Activated T-cell treated with anti-CD3 and anti-CD28 coated beads, Interleukin-2, amount 50 U/mL, for 72 hours (primary cell): ENCODE measurements around the gene ZNF485. TPM values are rescaled to one million over a fixed set of nuclear protein-coding genes. Genes with fewer than 3 reads are reported as not detected.
"Not testable (repeated sequence)": the region's sequence is repeated elsewhere in the genome, so short reads cannot be mapped to it uniquely, and the experiment has no call there.

ENCODE experiments used
- ATAC-seq, 2 donors: fragments of 150-1000 bp; cut with Tn5 transposase; replicated peaks in 1 of 2; 2 replicates each; pipeline ENCODE4 v1.10.0; 2021; ENCODE audit warnings: moderate library complexity in 2 of 2, mild to moderate bottlenecking in 1 of 2
- DNase-seq, 2 donors: peaks; one replicate each; pipeline ENCODE4 v3.0.0; 2021 to 2022; ENCODE audit warnings: mixed read lengths in 1 of 2
- H3K27ac Mint-ChIP-seq: one replicate; pipeline ENCODE4 v1.8.0; 2022; ENCODE audit warnings: mild to moderate bottlenecking, moderate library complexity, mixed read lengths
- H3K27me3 Mint-ChIP-seq: one replicate; pipeline ENCODE4 v1.8.0; 2022; ENCODE audit warnings: low read depth, mixed read lengths
- H3K36me3 Mint-ChIP-seq, 2 donors: one replicate each; pipeline ENCODE4 v1.8.0; 2022; ENCODE audit warnings: mixed read lengths in 2 of 2, mild to moderate bottlenecking in 1 of 2; ENCODE audit not compliant: insufficient read depth in 2 of 2
- H3K4me1 Mint-ChIP-seq: one replicate; pipeline ENCODE4 v1.8.0; 2022; ENCODE audit warnings: low read depth, mixed read lengths
- H3K4me3 Mint-ChIP-seq, 2 donors: one replicate each; pipeline ENCODE4 v1.8.0; 2022; ENCODE audit warnings: mild to moderate bottlenecking in 2 of 2, mixed read lengths in 2 of 2, moderate library complexity in 2 of 2
- H3K9me3 Mint-ChIP-seq, 2 donors: one replicate each; pipeline ENCODE4 v1.8.0; 2022; ENCODE audit warnings: mixed read lengths in 2 of 2
- total RNA-seq, 2 donors: library from RNA; stranded (reverse); gene quantifications; one replicate each; pipeline ENCODE4 v1.2.3, GENCODE V29; 2022

ZNF485 gene
- total RNA-seq, 2 donors from 2014 or later = 2.8 to 4.6 TPM

- Mint-ChIP-seq H3K4me3 (no peak overlapping the region), H3K27ac (no peak overlapping the region), H3K27me3 (no peaks in the 10 kb centered on the region), H3K4me1 (peaks cover 7% of the 10 kb centered on the region), H3K36me3 (peaks cover 29 to 70% of the 10 kb centered on the region in 2 donors), H3K9me3 (peaks cover 18 to 26% of the 10 kb centered on the region in 2 donors)
- DNase-seq = no peak
- ATAC-seq = no peak
These were observed 10.6 kb downstream of the ZNF485 start for GRCh38 chr10:43616697-43617370.

GRCh38 chr10:43619368-43619767, 13.1 kb downstream of the ZNF485 start:
- no peak for DNase-seq
- ATAC-seq = no peak
- Mint-ChIP-seq H3K4me3 (no peak overlapping the region), H3K4me1 (peaks cover 18% of the 10 kb centered on the region), H3K9me3 (peaks cover 17 to 22% of the 10 kb centered on the region in 2 donors), H3K36me3 (peaks cover 27 to 56% of the 10 kb centered on the region in 2 donors), H3K27ac (no peak overlapping the region), H3K27me3 (no peaks in the 10 kb centered on the region)

- DNase-seq (no peak), ATAC-seq (no peak)
- Mint-ChIP-seq H3K4me1 (peaks cover 18% of the 10 kb centered on the region), H3K27ac (no peak overlapping the region), H3K9me3 (peaks cover 5 to 7% of the 10 kb centered on the region in 2 donors), H3K4me3 (peak overlapping the region in 1 of 2 donors; percentile 86), H3K27me3 (no peaks in the 10 kb centered on the region), H3K36me3 (peaks cover 5 to 30% of the 10 kb centered on the region in 2 donors)
These were observed 15.8 kb downstream of the ZNF485 start for GRCh38 chr10:43622038-43622437.

- peaks cover 4 to 10% of the 10 kb centered on the region in 2 donors for H3K9me3 Mint-ChIP-seq
- peaks cover 3 to 22% of the 10 kb centered on the region in 2 donors for H3K36me3 Mint-ChIP-seq
- no peaks in the 10 kb centered on the region for H3K27me3 Mint-ChIP-seq
- DNase-seq (no peak), ATAC-seq (peak in 1 of 2 donors; percentile 47)
- H3K4me3 Mint-ChIP-seq = peak overlapping the region; percentile 71 to 86
- peaks cover 18% of the 10 kb centered on the region for H3K4me1 Mint-ChIP-seq
- H3K27ac Mint-ChIP-seq = peak overlapping the region; percentile 67
These were observed 17.1 kb downstream of the ZNF485 start for GRCh38 chr10:43623351-43623750.

- H3K4me1 Mint-ChIP-seq = peaks cover 8% of the 10 kb centered on the region
- ATAC-seq (no peak), DNase-seq (no peak)
- H3K9me3 Mint-ChIP-seq = peaks cover 1 to 5% of the 10 kb centered on the region in 2 donors
- no peak overlapping the region for H3K27ac Mint-ChIP-seq
- H3K36me3 Mint-ChIP-seq = peaks cover 3 to 7% of the 10 kb centered on the region in 2 donors
- H3K27me3 Mint-ChIP-seq = no peaks in the 10 kb centered on the region
- no peak overlapping the region for H3K4me3 Mint-ChIP-seq
These were observed 21.7 kb downstream of the ZNF485 start for GRCh38 chr10:43627942-43628341.

DNA sequence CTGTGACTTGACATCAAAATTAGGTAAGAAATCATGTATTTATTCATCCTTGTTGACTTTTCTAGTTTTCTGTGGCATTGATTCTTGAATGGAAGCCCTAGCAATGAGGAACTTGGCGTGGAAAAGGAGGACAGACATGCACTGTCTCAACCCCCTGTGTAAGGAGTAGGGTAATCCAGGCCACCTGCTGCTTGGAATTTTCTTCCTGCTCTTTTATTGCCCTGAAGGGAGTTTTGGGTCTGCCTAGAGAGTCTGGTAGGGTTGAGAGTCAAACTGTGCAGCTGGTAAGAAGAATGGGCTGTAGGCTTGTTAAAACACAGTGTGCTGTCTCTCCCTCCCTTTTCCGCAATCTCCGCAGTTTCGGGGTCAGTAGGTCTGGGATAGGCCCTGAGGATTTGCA, 22.7 kb downstream of the ZNF485 start:
- no peak for ATAC-seq
- H3K27me3 Mint-ChIP-seq = no peaks in the 10 kb centered on the region
- H3K36me3 Mint-ChIP-seq = peaks cover 0 to 4% of the 10 kb centered on the region in 2 donors
- H3K4me1 Mint-ChIP-seq = no peaks in the 10 kb centered on the region
- no peak overlapping the region for H3K4me3 Mint-ChIP-seq
- DNase-seq = no peak
- no peak overlapping the region for H3K27ac Mint-ChIP-seq
- H3K9me3 Mint-ChIP-seq = peaks cover 3 to 8% of the 10 kb centered on the region in 2 donors

DNA sequence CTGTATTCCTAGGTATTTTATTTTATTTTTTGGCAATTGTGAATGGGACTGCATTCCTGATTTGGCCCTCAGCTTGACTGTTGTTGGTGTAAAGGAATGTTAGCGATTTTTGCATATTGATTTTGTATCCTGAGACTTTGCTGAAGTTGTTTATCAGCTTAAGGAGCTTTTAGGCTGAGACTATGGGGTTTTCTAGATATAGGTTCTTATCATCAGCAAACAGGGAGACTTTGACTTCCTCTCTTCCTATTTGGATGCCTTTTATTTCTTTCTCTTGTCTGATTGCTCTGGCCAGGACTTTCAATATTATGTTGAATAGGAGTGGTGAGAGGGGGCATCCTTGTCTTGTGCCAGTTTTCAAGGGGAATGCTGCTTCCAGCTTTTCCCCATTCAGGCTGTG, 29.6 kb downstream of the ZNF485 start:
- H3K4me3 Mint-ChIP-seq, DNase-seq, H3K27me3 Mint-ChIP-seq, H3K27ac Mint-ChIP-seq, ATAC-seq, H3K4me1 Mint-ChIP-seq: not testable (repeated sequence)
- H3K36me3 Mint-ChIP-seq = peaks cover 4 to 13% of the 10 kb centered on the region in 2 donors
- peaks cover 22% of the 10 kb centered on the region in 2 donors for H3K9me3 Mint-ChIP-seq

DNA sequence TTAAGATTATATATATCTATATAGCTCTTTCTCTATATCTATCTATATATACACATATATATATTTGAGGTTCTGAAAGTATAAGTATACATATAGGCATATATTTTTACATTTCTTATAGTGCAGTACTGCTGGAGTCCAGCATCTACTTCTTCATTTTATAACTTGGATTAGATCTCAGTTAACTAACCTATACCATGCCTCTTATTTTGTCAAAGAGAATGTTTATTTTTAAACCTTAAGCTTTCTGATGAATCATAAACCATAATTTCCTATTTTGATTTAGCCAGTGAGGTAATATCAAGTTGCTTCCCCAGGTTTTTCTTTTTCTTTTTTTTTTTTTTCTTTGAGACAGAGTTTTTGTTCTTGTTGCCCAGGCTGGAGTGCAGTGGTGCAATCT, 34.4 kb downstream of the ZNF485 start:
- Mint-ChIP-seq H3K9me3 (peaks cover 18 to 29% of the 10 kb centered on the region in 2 donors), H3K4me1 (no peaks in the 10 kb centered on the region), H3K27me3 (no peaks in the 10 kb centered on the region), H3K36me3 (peaks cover 22 to 28% of the 10 kb centered on the region in 2 donors), H3K4me3 (no peak overlapping the region), H3K27ac (no peak overlapping the region)
- ATAC-seq (no peak), DNase-seq (no peak)

DNA sequence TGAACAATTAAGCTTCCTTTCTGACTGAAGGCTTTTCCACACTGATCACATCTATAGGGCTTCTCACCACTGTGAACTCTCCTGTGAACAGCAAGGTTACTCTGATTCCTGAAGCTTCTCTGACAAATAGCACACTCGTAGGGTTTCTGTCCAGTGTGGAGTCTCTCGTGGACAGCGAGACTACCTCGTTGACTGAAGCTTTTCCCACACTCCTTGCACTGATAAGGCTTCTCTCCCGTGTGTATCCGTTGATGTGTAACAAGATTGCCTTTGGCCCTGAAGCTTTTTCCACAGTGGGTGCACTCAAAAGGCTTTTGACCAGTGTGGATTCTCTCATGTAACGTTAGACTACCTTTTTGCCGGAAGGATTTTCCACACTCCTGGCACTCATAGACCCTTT, 38.0 kb downstream of the ZNF485 start:
- Mint-ChIP-seq H3K4me1 (peaks cover 5% of the 10 kb centered on the region), H3K27ac (no peak overlapping the region), H3K27me3 (no peaks in the 10 kb centered on the region), H3K36me3 (peaks cover 38 to 48% of the 10 kb centered on the region in 2 donors), H3K4me3 (no peak overlapping the region), H3K9me3 (peaks cover 19 to 31% of the 10 kb centered on the region in 2 donors)
- DNase-seq (no peak), ATAC-seq (no peak)

DNA sequence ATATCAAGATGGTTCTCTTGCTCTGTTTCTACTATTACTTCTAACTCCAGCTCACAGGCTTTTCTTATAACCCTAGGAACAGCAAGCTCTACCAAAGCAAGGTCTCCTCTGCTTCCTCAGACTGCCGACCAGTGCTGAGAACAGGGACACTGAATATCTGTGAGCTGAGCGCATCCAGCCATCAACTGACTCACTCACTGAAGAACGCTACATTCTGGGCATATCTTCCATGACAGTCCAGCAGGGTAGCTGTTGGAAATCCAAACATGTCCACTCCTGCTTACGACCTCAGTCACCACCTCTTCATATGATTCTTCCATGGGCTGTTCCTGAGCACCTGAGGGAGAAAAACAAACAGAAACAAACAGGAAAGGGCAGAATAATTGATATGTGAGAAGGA, 39.6 kb downstream of the ZNF485 start:
- Mint-ChIP-seq H3K4me1 (peaks cover 9% of the 10 kb centered on the region), H3K27ac (no peak overlapping the region), H3K4me3 (no peak overlapping the region), H3K9me3 (peaks cover 16 to 26% of the 10 kb centered on the region in 2 donors), H3K36me3 (peaks cover 36 to 47% of the 10 kb centered on the region in 2 donors), H3K27me3 (peaks cover 15% of the 10 kb centered on the region)
- ATAC-seq (no peak), DNase-seq (no peak)

- peak overlapping the region; percentile 91 for H3K27ac Mint-ChIP-seq
- peak overlapping the region; percentile 90 to 95 for H3K4me3 Mint-ChIP-seq
- peaks cover 16 to 22% of the 10 kb centered on the region in 2 donors for H3K9me3 Mint-ChIP-seq
These were observed 41.3 kb downstream of the ZNF485 start for GRCh38 chr10:43647576-43647975.

GRCh38 chr10:43648095-43648397, 41.8 kb downstream of the ZNF485 start:
- ATAC-seq (no peak), DNase-seq (no peak)
- Mint-ChIP-seq H3K36me3 (peaks cover 33 to 43% of the 10 kb centered on the region in 2 donors), H3K27me3 (peaks cover 21% of the 10 kb centered on the region), H3K4me1 (peaks cover 9% of the 10 kb centered on the region), H3K27ac (peak overlapping the region; percentile 91), H3K9me3 (peaks cover 16 to 22% of the 10 kb centered on the region in 2 donors), H3K4me3 (peak overlapping the region; percentile 90 to 95)

More at GRCh38 chr10:43647576-43647975, 41.3 kb downstream of the ZNF485 start:
- Mint-ChIP-seq H3K4me1 (peaks cover 9% of the 10 kb centered on the region), H3K36me3 (peaks cover 36 to 47% of the 10 kb centered on the region in 2 donors), H3K27me3 (peaks cover 16% of the 10 kb centered on the region)
- ATAC-seq (no peak), DNase-seq (no peak)

GRCh38 chr10:43648398-43649184, 42.4 kb downstream of the ZNF485 start, which contains the start of gene ZNF32:
Gene ZNF32 (minus strand): TSS chr10:43648881. CDS start chr10:43646133, 2,748 bp downstream.
- Mint-ChIP-seq H3K4me3 (peak within 1 kb of the TSS; percentile 95 to 98), H3K36me3 (peaks cover 28 to 38% of the 10 kb centered on the region in 2 donors), H3K9me3 (peaks cover 15 to 18% of the 10 kb centered on the region in 2 donors), H3K27ac (peak within 1 kb of the TSS; percentile 91), H3K4me1 (peaks cover 9% of the 10 kb centered on the region), H3K27me3 (peaks cover 22% of the 10 kb centered on the region)
- ATAC-seq (peak; percentile 97 to 98), DNase-seq (peak; percentile 86 to 88)
